ENCODE data around the gene INSYN1.
"Not testable (repeated sequence)": the region's sequence is repeated elsewhere in the genome, so short reads cannot be mapped to it uniquely, and the experiment has no call there.

INSYN1 gene

DNA sequence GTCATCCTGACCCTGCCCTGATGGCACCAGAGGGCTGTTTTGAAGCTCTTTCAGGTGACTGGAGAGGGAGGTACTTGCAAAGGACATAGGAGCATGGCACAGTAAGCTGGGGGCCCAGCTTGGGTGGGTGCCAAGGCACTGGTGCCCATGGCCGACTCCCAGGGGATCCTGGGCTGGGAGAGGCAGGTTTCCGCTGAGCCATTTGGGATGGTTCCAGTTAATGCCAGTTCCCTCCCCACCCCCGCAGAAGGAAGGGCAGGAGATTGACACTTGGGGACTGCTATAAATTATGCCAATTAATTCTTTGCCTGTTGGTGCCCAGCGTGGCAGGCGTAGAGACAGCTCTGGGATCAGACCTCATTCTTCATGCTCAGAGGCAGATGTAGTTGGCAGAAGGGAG is 42.8 kb downstream of the INSYN1 start:
- no peak for DNase-seq

DNA sequence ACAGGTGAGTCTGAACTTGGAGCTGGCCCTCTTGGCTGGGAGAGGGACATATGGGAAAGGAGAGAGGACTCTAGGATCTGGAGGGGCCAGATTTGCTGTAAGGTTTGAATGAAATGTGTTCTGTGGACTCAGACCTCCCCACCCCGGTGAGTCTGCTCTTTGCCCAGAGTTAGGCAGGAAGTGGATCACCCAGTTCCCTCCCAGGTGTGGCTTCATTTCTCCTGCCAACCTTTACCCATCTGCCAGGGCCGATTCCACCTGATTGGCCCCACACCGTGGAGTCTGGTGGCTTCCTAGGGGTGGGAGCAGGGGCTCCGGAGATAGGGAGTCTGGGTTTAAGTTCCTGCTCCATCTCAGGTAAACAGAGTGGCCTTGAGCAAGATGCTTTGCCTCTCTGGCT is 43.5 kb downstream of the INSYN1 start:
- no peak for DNase-seq

DNA sequence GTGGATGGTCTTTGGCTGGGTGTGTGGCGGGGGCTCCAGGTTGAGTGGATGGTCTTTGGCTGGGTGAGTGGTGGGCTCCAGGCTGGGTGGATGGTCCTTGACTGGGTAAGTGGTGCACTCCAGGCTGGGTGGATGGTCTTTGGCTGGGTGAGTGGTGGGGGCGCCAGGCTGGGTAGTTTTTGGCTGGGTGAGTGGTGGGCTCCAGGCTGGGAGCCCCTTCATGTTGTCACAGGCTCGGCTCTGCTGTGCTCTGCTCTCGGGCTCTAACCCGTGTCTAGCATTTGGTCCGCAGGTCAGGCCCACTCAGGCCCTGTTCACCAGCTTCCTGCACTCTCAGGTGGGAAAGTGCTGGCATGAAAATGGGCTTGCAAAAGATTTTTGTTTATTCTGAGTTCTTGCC is 43.9 kb downstream of the INSYN1 start:
- DNase-seq = no peak

DNA sequence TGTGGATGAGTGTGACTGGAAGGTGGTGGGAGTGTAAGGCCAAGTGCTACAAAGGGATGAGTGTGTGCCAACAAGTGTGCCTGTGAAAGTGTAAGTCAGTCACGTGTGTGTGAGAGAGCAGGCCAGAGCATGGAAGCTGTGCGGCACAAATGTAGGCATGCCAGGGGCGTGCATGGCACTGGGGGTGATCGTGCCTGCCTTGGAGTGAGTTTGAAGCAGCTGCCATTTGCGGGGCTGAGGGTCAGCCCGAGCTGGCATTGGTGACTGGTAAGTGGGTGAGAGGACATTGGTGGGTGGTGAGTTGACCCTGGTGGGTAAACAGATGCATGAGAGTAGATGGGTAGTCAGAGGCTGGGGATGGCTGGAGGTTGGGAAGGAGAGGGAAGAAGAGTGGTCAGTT is 44.5 kb downstream of the INSYN1 start:
- DNase-seq = no peak

DNA sequence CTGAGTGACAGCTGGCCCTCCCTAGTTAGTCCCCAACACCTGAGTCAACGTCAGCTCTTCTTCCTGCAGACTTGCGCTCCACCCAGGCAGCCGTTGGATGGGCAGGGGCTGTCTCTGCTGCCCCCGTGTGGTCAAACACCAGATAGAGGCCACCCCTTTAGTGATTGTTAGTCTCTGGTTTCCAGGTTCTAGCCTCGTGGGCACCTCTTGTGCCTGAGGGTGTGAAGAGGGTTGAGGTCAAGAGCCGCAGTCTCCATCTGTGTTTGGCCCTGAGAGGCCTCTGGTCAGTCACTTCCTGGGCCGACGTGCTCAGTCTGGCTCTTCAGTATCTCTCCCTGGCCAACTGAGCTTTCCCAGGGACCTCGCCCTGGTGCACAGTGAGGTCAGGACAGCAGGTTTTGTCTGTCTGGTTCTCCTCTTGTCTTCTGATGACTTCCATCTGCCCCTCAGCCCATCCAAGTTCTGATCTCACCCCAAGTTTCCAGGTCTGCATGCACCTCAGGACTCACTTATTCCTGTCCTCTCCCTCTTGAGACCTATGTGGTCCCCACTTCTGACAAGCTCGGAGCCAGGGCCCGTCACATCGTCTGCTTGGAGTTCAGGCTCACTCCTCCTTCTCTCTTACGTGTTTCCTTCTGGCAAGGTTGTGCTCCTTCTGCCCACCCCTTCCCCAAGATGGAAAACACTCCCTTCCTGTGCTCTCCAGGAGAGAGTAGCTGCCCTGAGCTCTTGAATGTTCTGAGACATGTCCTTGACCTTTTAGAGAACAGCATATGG is 48.1 kb downstream of the INSYN1 start:
- peak; percentile 52 to 61 for DNase-seq

DNA sequence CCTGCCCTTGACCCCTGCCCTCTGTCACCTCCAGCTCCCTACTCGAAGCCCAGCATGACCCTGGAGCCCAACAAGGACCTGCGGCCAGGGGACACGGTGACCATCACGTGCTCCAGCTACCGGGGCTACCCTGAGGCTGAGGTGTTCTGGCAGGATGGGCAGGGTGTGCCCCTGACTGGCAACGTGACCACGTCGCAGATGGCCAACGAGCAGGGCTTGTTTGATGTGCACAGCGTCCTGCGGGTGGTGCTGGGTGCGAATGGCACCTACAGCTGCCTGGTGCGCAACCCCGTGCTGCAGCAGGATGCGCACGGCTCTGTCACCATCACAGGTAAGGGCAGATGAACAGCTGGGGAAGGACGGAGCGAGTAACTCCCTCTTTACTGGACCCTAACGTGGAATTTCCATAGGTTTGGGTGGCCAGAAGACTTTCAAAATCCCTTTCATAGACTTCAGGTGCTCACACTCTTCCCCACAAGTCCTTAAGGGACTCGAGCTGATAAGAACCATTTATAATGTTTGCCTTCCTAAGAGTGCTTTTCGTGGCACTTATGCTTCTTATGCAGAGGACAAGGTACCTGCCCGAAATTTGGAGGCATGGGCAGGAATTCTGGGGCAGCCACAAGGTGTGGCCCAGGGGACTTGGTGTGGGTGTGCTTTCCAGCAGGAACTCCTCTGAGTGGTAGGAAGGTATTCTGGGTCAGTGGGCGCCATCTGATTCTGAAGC is 48.8 kb downstream of the INSYN1 start:
- DNase-seq = not testable (repeated sequence)

DNA sequence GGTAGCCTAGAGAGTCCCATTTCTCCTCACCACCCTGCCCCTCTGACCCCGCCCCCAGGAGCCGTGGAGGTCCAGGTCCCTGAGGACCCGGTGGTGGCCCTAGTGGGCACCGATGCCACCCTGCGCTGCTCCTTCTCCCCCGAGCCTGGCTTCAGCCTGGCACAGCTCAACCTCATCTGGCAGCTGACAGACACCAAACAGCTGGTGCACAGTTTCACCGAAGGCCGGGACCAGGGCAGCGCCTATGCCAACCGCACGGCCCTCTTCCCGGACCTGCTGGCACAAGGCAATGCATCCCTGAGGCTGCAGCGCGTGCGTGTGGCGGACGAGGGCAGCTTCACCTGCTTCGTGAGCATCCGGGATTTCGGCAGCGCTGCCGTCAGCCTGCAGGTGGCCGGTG is 49.5 kb downstream of the INSYN1 start:
- not testable (repeated sequence) for DNase-seq

DNA sequence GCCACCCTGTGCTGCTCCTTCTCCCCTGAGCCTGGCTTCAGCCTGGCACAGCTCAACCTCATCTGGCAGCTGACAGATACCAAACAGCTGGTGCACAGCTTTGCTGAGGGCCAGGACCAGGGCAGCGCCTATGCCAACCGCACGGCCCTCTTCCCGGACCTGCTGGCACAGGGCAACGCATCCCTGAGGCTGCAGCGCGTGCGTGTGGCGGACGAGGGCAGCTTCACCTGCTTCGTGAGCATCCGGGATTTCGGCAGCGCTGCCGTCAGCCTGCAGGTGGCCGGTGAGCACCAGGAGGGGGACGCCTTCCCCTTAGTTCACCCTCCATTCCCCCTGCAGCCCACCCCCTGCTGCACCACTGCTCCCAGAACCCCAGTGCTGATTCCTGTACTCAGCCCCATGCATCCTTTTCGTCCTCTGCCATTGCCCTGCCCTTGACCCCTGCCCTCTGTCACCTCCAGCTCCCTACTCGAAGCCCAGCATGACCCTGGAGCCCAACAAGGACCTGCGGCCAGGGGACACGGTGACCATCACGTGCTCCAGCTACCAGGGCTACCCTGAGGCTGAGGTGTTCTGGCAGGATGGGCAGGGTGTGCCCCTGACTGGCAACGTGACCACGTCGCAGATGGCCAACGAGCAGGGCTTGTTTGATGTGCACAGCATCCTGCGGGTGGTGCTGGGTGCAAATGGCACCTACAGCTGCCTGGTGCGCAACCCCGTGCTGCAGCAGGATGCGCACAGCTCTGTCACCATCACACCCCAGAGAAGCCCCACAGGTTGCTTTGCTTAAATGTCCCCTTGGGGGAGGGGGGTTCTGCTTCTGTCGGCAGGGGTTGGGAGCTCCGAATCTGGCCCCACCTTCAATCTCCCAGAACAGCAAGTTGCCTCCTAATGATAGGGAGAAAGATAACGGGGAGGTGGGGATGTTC is 50.6 kb downstream of the INSYN1 start:
- DNase-seq = not testable (repeated sequence)

DNA sequence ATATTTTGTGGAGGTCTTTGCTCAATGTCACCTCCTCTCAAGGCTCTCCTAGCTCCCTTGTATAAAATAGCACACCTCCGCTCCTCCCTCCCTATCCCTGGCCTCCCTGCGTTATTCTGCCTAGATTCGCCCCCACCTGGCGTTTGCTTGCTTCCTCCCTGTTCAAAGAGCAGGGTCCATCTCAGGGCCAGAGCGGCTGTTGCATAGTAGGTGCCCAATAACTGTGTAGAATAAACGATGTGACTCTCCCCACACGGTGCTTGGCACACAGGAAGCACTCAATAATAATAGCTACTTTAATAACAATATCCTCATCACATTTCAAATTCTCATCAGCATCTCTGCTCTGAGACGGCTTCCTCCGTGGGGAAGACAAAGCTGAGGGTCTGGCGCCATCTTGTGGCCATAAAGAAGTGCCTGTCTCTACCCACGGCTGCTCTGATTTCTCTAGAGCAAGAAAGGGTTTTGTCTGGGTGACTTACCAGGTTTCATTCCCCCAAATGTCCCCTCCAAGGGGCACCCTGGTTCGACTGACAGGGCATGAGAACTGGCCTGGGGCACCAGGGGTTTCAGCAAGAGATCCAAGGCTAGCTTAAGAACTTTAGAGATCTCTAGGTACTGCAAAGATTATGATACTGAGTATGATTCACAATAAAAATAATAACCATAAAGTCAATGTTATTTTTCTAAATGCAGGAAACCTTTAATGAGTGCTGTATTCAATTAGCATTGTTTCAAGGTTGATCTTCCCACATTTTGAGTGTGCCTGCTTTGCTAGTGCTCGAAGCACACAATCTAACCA is 52.9 kb downstream of the INSYN1 start:
- DNase-seq = peak; percentile 63 to 73

DNA sequence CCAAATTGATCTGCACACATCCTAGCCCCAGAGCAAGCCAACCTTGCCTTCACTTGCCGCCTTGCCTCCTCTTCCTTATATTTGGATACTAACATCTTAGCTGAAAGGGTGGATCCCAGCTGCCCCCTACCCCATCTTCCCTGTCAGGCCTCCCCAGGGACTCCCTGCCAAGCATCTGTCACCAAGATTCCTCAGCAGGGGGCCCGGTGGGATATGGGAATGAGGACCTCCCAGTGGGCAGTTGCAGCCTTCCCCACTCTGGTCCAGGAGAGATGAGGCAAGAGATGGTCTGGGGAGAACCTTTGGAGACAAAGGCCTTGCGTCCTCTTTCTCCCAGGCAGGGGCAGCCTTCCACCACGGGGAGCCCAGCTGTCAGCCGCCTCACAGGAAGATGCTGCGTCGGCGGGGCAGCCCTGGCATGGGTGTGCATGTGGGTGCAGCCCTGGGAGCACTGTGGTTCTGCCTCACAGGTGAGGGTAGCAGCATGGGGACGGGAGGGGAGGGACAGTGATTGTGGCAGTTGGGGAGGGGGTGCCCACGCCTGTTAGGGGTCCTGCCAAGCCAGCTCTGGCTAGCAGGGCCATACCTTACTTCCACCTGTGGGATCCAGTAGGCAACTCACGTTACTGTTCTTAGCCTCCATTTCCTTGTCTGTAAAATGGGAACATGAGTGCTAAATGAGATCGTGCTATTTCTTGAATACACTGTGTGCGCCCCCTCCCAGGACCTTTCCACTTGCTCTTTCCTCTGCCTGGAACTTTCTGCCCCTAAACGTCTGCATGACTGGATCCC is 53.7 kb downstream of the INSYN1 start:
- DNase-seq = no peak

DNA sequence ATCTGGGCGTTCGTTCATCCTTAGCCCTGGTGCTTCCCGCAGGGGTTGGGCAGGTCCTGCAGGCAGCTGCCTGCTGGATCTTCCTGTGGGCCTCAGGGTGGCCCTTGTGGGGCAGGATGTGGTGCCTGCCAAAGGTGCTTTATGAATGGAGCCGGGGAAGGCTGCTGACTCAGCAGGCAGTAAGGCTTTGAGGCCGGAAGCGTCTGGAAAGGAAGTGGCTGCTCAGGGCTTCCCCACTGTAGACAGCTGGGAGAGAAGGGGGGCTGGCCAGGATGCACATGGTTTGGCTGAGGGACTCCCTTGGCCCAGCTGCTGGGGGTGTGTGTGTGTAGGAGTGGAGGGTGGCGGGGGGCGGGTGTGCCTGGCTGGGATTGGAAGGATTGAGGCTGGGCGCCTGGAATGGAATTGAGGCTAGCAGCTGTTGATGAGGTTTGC is 56.1 kb downstream of the INSYN1 start:
- peak; percentile 86 to 90 for DNase-seq

DNA sequence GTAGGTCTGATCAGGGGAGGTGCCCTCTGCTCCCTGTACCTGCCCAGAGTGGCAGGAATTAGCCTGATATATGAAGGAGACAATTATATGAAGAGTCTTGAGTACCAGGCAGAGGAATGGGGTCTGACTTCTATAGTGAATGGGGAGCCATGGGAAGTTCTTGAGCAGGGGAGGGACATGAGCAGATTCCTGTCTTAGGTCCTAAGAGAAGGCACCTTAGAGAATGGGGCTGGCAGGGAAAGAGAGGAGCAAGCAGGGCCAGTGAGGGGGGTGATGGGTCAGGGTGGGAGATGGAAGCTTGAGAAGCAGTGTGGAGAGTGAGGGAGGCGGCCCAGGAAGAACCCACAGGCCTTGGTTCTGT is 56.5 kb downstream of the INSYN1 start:
- no peak for DNase-seq

DNA sequence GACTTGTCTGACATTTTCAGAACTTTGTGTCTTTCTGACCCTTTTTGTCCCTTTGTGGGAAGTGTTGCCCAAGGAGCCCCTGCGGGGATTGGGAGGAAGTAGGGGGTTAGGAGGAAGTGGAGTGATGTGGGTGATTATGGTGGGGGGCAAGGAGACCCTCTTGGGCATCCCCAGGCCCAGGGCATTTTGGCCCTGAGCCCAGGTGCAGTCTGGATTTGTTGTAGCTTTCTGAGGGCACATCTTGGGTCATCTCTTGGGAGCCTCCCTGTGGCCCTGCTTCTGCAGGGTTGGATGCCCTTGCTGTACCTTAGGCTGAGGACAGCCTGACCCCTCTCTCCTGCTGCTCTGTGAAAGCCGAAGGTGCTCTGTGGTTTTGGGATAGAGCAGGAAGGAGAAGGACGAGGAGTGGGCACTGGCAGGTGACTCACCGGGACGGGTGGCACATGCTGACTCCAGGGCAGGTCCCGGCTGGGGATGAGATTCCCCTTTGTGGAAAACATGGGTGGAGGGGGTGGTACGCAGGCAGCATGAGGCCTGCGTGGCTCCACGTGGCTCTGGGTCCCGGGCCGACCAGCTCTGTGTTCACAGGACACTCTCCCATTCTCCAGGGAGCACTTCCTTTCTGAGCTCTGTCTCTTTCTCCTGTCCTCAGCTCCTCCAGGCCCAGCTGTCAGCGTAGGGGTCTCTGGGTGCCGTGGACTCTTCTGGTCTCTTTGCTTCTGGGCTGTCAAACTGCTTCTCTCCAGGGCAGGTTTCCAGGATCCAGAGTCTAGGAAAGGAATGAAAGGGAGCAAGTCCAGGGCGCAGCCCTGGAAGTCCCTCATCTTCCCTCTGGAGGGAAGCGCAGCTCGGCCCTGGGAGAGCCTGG is 57.1 kb downstream of the INSYN1 start:
- no peak for DNase-seq

DNA sequence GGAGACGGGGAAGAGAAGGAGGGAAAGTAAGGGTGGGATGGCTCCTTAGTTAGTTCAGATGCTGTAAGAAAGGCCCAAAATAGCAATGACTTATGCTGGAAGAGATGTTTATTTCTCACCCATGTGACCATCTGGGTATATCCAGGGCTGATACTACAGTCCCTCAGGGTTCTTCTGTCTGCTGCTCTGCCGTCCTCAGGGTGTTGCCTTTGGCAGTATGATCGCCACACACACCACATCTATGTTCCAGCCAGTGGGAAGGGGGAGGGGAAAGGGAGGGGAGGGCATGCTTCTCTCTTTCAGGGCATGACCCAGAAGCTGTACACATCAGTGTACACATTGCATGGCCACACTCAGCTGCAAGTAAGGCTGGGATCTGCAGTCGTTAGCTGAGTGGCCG is 58.7 kb downstream of the INSYN1 start:
- no peak for DNase-seq

DNA sequence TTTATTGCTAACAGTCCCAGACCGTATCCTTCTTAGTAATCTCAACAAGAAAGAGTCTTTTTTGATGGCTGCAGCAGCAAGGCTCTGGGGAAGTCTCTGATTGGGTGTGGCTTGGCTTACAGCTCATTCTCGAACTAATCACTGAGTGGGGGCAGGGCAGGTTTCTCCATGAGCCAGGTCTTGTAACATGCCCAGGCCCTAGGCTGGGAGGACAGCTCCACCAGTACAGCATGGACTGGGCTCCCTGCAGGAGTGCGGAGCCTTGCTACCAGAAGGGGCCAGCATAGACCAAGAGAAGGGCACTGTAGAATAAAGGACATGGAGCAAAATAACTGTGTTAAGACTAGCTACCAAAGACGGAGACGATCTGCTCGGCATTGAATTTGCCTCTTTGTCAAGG is 61.8 kb downstream of the INSYN1 start:
- no peak for DNase-seq

DNA sequence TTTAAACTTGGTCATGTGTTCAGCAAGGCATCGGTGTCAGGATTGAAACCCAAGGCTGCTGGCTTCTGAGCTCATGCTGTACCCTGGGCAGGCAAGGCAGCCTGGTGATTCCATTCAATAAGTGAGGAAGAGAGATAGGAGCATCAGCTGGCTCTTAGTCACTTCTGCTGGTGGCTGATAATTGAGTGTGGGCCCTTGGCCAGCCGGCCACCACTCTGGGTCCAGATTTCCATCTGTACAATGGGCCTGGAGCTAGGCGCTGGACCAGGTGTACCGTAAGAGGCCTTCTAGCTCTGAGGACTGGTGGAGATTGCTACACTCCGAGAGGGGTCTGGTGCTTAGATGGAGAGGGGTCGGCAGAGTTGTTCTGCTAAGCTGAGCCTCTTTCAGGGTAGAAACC is 64.7 kb downstream of the INSYN1 start:
- DNase-seq = no peak

DNA sequence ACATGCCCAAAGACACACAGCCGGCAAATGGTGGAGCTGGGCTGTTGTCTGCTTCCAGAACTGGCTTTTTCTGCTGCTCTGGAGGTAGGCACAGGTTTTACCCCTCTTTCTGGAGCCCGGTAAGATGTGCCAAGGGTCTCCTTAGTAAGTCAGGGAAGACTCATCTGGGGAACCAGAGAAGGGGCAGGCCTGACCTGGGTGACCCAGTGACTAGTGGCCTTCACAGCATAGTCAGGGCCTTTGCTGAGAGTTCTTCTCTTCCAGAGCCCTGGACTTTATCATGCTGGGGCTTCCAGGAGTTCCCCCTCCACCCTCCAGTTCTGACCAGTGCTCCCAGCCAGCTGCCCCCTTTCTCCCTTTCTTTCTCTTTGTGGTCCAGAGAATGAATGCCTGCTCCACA is 65.8 kb downstream of the INSYN1 start:
- no peak for DNase-seq

DNA sequence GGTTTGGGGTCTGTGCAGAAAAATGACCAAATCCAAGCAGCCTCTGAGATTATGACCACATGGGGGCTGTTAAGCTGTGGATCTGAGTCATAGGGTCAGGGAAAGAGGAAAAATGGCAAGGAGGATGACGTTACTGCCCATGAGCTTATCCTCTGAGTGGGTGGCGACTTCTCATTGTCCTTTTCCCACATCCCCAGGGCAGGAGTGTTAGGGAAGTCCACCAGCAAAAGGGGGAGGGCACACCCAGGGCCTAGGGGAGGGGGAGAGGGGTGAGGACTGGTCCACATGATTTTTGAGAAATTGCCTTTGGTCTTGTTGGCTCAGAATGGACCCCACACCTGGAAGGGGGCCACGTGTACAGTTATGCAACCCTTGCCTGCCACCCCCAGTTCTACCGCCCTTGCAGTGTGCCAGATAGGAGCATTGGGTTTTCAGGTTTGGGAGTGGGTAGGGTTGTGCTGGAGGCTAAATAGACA is 66.3 kb downstream of the INSYN1 start:
- no peak for DNase-seq

DNA sequence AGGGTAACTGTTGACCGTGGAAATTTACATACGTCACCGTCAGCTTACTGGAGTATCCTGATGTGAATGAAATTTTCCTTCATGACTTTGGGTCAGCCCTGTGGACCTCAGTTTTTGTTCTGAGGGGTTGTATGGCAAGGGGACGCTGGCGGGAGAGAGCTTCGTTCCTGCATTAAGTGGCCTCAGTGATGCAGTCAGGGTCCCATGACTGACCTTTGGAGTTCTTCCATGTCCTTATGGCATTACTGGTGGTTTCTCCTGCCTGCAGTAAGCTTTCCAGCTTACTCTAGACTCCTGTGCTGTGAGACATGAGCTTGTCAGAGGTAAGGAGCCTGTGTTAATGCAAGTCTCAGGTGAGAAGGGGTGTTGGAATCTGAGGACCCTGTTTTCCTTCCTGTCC is 67.2 kb downstream of the INSYN1 start:
- no peak for DNase-seq

Data from AML-193 (cell line).